GM19372 (cell line): ENCODE measurements around the gene GUCY1B1.
A peak's percentile ranks its signal among the peaks of the same experiment; 100 is the strongest.

Source experiments
- ATAC-seq: cut with Tn5 transposase; IDR thresholded peaks from one replicate; pipeline ENCODE4 v1.9.1; 2021; ENCODE audit warnings: mild to moderate bottlenecking, low read depth, moderate library complexity; ENCODE audit not compliant: unreplicated experiment

The GUCY1B1 gene

DNA sequence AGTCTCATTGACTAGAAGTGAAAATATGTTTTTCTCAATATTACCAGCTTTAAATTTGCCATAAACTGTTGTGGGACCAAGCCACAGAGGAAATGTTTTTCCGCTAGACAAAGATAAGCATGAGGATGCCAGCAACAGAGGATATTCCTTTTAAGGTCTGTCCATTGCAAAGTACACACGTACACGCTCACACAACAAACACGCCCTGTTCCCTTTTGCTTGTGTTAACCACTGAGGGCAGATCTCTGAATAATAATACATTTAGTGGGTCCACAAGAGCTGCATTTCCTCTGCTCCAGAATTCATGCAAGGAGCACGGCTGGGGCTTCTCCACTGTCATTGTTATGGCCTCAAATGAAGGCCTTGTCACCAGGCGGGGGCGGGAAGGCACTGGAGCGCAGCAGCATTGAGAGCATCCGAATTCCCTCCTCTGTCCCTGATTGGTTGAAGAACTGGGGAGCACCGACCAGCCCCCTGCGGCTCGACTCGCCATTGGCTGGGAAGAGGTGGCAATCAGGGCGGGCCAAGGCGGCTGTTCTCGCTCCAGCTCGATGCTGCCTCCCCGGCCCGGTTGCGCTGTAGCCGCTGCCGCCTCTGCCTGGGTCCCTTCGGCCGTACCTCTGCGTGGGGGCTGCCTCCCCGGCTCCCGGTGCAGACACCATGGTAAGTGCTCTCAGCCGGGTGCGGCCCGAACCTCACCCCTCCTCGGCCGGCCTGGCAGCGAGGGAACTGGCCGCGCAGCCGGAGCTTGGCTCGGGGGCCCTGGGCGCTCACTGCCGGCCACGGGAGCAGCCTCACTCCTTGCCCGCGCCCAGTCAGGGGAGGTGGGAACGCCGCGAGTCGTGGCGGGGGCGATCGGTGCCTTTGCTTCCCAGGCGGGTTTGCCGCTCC lies at the start of gene GUCY1B1:
Gene GUCY1B1, plus strand, starts transcription at position 541 of the 891 bp plus-strand sequence. Its CDS starts 120 bp downstream, at position 661.
- ATAC-seq: peak; percentile 99

DNA sequence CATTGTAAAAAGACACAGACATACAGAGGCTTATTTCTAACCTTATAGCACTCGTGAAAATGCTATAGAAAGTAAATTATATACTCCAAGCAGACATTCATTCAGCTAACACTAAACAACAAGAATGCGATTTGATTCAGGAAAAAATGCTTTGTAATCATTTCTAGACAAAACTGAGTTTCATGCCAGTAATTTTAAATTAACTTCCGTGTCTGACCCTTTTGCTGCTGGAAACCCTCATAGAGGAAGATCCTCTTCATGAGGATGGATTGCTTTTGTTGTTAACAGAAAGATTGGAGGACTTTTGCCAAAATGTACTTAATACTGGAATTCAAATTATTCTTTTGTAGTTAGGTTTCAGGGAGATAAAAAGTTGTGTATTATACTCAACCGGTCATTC lies 48.9 kb upstream of the GUCY1B1 start:
- no peak for ATAC-seq

DNA sequence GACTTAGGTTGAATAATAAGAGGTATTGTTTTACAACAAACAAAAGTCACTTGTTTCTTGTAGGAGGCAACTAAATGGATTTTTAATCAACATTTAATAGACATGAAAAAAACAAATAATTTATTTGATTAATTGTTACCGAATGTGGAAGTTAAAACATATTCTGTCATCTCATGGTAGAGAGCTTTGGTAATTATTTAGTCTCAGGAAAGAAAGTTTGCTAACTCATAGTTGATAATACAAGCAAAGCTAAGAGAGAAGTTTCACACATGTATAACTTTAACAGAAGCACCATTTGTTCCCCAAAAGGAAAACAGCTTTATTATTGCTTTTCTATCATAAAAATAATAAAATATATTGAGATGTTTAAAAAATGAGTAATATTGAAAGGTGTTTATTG lies 47.3 kb upstream of the GUCY1B1 start:
- no peak for ATAC-seq

DNA sequence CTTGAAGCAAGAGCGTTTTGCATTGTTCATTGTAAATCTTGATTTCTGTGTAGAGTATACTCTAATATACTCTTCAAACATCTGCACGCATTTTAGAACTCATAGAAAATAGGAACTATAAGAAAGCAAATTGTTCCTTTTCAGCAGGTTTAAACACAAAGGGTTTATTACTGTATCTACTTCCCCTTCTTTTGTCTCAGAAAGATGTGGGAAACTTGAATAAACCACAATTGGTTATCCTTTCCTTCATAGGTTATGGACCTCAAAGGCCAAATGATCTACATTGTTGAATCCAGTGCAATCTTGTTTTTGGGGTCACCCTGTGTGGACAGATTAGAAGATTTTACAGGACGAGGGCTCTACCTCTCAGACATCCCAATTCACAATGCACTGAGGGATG lies 46.0 kb upstream of the GUCY1B1 start:
- no peak for ATAC-seq

DNA sequence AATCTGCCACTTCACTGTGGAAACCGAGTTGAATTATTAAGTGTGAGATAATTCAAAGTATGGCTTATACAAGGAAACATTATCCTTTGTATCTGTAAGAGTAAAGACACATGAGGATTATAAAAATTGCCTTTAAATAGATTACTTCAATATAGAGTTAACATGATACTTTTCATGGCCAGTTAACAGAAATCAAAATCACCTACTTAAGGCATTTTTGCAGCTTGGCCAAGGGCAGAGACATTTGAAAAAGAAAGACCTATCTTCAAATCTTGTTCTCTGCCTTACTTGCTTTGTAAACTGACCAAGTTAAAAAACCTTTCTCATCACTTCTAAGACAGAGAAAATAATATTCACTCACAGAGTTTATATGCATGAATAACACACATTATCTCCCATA lies 44.9 kb upstream of the GUCY1B1 start:
- ATAC-seq: no peak

DNA sequence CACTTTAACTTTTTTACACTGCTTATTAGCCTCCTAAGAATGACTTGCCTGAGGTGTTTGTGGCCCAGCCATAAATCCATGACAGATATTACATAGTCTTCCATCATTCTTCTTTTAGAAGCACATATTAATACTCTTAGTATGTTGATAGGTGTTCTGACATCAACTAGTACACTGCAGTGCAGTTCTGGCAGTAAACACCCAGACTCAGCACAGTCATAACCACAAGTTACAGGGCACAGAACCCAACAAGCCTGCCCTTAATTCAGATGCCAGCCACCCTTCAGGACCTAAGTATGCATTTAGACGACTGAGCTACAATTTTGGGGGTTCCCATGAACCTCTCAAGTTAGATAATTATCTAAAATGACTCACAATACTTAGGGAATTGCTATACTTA lies 36.5 kb upstream of the GUCY1B1 start:
- ATAC-seq: no peak

DNA sequence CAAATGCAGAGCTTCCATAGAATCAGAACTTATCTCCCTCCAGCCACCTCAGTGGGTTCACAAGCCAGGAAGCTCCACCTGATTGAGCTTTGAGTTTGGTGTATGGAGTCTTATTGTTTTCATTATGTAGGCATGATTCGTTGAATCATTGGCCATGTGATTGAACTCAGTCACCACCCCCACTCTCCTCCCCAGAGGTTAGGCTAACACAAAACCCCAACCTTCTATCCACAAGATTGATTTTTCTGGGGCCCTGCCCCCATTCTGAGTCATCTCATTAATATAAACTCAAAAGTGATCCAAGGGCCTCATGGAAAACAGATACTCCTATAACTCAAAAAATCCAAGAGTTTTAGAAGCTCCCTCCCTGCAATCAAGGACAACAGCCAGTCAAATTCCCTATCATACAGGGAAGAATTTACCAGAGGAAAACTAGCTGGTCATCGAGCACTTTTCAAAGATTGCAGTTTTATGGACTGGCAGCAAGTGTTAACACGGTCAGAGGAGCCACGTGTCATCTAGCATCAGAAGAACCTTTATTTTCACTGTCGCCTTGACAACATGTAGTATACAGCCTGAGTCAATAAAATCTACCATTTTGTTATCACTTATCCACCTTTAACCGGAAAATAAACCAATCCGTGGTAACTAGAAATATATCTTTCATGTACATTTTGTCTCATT lies 35.9 kb upstream of the GUCY1B1 start:
- no peak for ATAC-seq

DNA sequence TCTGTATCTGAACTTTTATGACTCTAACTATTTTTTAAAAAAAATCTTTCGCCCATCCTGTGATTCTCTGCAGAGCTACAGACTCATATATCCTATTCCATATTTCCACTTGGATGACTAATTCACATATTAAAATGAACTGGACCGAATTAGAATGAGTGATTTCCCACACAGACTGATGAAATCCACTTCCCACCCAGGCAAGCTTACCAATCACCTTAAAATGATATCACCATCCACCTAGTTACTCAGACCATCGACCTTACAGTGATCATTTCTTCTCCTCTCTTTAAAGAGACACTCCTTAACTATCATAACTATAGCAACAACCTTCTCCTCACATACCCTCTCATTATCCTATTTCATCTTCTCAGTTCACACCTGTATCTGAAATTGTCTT lies 34.1 kb upstream of the GUCY1B1 start:
- ATAC-seq: no peak

DNA sequence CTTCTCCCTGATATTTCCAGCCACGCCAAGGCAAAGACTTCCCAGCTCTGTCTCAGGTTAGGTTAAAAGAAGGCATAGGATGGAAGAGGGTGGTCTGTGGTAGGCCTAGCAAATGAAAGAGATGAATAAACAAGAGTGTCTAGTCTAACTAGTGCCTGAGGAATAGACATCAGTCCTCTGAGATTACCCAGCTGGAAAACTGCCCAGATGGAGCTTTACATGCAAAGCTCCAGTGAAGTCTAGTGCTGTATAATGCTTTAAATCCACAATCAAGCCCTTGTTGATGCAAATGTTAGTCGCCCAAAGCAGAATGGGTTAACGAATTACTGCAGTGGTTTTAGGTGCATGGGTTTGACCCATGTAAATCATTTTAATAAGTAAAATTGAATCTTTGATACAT lies 24.8 kb upstream of the GUCY1B1 start:
- no peak for ATAC-seq

DNA sequence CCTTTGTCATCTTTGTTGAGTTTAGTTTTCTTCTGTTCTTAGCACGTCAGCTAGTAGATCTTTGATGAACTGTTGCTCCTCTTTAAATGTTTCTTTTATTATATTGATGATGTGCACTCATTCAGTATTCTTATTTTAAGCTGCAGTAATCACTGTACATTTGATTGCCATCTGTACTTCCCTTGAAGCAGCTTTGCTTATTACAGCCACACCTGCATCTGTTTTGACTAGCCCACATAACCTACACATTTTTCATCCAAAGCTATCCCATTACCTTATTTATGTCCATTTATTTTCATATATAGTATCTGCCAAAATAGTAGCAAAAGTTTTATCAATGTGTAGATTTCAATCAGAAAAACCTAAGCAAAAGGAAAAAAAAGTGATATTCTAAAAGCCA lies 23.9 kb upstream of the GUCY1B1 start:
- no peak for ATAC-seq

DNA sequence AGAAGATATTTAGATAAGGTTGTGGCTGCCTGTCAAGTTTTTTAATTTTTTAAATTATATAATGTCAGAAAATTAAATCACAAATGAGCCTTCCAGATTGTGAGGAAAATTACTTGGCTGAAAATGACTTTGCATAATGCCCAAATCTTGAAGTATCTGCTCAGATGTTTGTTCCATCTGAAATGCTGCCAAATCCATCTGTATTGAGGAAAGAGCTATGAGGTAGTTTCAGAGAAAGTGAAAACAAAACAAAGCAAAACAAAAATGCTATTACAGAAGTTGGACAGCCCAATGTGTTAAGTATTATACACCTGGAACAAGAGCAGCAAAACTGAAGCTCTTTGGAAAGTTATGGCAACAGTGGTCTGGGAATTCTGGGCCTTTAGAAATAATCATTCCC lies 23.3 kb upstream of the GUCY1B1 start:
- ATAC-seq: no peak

DNA sequence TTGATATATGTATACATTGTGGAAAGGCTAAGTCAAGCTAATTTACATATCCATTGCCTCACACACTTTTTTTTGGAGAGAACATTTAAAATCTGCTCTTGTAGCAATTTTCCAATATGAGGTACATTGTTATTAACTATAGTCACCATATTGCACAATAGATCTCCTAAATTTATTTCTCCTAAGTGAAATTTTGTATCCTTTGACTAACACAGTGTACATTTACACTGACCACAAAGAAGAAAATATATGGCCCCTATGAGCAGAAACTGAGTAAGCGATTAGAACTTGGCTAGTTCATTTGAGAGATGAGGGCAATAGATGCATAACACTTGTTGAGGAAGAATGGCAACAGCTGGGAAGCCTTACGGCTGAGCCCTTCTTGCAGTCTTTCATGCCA lies 20.3 kb upstream of the GUCY1B1 start:
- no peak for ATAC-seq

DNA sequence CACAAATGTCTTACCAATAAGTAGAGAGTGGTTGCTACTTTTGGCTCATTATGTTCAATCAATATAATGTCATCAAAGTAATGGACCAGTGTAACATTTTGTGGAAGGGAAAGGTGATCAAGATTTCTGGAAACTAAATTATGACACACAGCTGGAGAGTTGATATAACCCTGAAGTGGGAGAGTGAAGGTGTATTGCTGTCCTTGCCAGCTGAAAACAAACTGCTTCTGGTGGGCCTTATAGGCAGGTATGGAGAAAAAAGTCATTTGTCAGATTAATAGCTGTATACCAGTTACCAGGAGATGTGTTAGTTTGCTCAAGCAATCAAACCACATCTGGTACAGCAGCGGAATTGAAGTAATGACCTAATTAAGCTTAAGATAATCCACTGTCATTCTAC lies 17.3 kb upstream of the GUCY1B1 start:
- no peak for ATAC-seq

DNA sequence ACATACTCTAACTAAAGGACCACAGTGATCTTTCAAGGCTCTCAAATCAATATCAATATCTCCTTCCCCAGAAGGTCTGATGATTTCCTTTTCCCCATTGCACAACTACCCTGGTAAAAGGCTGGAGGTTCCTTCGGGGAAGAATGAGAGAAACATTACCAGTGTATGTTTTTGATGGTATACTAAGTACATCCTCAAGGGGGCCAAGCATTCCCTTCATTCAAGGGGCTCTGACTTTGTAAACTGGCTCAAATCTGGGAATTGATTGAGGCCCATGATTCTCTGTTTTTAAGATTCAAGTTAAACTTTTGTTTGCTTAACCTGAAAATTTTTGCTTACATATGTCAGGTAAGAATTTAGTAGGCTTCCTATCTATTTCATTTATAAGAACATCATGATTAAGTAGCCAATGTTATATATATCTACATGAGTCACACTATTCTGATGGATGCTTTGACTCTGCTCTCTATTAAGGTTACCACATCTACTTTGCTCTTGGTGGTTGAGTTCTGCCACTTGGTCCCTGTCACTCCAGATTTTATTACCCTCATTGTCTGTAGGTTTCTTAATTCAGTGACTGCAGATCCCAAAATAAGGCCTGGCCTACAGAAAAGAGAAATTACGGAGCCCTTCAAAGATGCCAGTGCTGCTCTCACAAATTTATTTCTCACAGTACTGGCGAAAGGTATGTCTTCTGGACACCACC lies 16.4 kb upstream of the GUCY1B1 start:
- no peak for ATAC-seq

DNA sequence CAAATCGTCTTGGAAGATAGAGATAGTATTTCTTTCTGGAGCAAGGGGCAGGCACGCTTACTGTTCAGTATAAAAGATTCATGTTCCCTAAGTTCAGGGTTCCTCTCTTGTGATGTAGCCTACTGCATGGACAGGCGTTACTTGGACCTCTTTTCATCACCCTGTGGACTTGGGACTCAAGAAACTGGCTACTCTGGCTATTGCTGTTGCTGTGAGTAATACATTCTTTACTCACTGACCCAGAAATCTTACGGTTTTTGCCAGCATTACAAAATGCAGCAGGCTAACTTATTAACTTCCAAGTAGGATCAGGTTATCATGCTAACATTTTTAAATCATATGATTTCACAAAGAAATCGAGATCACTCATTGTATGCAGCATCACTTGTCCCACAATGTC lies 12.8 kb upstream of the GUCY1B1 start:
- no peak for ATAC-seq

DNA sequence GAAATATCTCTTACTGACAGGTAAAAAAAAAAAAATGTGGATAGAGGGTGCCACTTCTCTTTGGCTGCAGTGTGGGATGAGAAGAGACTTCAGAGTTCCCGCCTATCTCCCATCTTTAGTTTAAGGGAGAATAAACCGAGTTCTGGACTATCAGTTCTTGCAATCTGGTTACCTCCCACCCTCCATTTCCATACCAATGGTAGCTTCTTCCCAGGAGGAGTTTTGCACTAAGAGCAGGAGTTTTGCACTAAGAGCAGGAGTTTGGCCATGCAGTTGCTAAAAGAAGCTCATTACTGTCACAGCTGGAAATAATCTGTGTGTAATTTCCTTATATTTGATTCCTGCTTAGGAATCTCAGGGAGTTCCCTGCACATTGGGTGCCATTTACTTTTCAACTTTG lies 10.8 kb upstream of the GUCY1B1 start:
- ATAC-seq: no peak

DNA sequence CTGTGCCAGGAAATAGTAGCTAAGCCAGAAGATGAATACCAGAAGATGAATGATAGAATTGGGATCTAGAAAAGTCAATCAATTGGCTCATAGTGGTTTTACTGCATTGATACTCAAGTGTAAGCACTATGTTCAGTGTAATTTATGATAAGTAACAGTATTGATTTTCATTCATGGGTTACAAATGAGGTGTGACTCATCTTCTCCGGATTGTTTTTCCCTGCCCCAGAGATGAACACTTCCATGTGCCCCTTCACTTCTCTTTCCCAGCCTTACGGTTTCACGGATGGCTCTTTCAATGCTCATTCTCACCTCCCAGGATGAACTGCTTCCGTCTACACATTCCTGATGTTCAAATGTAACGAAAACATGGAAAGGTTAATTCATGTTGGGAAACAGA lies 9.8 kb upstream of the GUCY1B1 start:
- ATAC-seq: no peak

DNA sequence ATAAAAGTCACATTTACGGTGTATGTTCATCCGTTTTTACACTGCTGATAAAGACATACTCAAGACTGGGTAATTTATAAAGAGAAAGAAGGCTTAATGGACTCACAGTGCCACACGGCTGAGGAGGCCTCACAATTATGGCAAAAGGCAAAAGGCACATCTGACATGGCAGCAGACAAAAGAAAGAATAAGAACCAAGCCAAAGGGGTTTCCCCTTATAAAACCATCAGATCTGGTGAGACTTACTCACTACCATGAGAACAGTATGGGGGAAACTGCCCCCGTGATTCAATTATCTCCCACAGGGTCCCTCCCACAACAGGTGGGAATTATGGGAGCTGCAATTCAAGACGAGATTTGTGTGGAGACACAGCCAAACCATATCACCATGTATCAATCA lies 7.3 kb upstream of the GUCY1B1 start:
- ATAC-seq: no peak

DNA sequence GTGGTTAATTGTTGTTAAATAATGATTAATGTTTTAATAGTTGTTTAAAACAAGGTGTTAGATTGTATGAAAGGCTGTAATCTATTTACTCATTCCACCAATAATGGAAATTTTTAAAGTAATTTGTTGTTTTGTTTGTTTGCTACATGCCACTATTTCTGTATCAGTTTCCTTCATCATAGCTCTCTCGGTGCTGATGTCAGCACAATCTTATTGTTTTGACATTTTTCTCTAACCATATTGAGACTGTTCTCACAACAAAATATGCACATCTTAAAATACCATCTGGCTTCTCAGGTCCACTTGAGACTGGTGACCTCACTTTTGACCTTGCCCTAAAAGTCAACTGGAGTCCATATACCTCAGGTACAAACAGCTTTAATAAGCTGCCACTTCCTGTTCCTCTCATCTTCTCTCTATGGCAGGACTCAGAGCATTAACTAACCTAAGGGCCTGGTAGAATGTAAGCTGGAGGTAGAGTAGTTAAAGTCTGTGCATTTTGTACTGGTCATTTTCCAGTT lies 1.0 kb upstream of the GUCY1B1 start:
- ATAC-seq: no peak

DNA sequence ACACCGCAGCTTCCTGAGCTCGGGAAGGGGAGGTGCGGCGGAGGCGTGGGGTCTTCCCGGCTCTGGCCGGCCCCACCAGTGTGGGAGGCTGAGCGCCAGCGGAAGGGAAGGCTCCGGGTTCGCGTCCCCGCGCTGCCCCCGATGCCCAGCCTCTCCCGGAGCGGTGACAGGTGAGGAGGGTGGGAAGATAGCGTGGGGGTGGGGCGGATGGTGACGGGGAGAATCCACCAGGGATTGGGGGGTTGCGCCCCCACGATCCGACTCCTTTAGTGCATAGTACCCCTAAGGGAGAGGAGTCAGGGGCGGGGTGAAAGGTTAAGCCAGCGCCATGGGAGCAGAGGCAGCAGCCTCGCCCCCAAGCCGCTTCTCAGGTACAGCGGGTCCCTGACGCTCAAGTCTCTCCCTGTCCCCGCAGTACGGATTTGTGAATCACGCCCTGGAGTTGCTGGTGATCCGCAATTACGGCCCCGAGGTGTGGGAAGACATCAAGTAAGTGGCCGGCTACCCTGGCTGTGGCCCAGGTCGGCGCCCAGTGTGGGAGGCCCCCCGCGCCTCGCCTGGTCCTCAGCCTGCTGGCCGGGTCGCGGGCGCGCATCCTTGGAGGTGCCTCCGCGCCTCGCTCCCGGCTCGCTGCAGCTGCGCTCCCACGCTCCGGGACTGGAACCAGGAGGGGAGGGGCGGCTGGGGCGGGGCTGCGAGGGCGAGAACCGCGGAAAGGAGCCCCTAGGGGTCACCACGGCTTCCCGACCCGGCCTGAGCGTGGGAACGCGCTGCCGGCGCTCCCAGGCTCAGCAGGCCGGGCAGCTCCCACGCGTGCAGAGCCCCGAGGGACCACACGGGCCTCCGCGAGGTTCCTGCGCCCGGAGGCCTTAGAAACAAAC lies 791 bp downstream of the GUCY1B1 start:
- peak; percentile 2 for ATAC-seq
